Heart left ventricle (tissue), 16 donors: ENCODE data around the gene LITAFD. TPM values are rescaled to one million over a fixed set of nuclear protein-coding genes. Genes with fewer than 3 reads are reported as not detected.

Experiments used
- ATAC-seq, 4 donors: fragments of 200-7000 bp; cut with Tn5 transposase; one replicate each; pipeline ENCODE4 v1.9.1; 2020 to 2022; ENCODE audit warnings: moderate library complexity in 4 of 4, mild to moderate bottlenecking in 3 of 4, moderate number of reproducible peaks in 1 of 4
- DNase-seq, 5 donors: peaks; one replicate each; pipeline ENCODE4 v3.0.0-alpha.2; 2020
- H3K27ac ChIP-seq, 12 donors: fragments of 200-600 bp; sonication (generic) in 4 of 12; one replicate each; pipeline versions ENCODE4 v1.5.0 to v1.8.0; 2016 to 2022; ENCODE audit warnings: mild to moderate bottlenecking in 2 of 12
- H3K27me3 ChIP-seq, 9 donors: fragments of 200-600 bp; sonication (generic) in 2 of 9; one replicate each; pipeline versions ENCODE4 v1.5.1 to v1.8.0; 2016 to 2022; ENCODE audit warnings: mild to moderate bottlenecking in 3 of 9
- H3K36me3 ChIP-seq, 9 donors: fragments of 200-600 bp; sonication (generic) in 2 of 9; one replicate each; pipeline versions ENCODE4 v1.5.0 to v1.8.0; 2018 to 2022; ENCODE audit warnings: mild to moderate bottlenecking in 2 of 9
- H3K4me1 ChIP-seq, 12 donors: fragments of 200-600 bp; sonication (generic) in 4 of 12; one replicate each; pipeline versions ENCODE4 v1.5.0 to v1.8.0; 2016 to 2022; ENCODE audit warnings: mild to moderate bottlenecking in 3 of 12
- H3K4me3 ChIP-seq, 12 donors: fragments of 200-600 bp; sonication (generic) in 4 of 12; one replicate each; pipeline versions ENCODE4 v1.5.0 to v1.8.0; 2017 to 2022; ENCODE audit warnings: mild to moderate bottlenecking in 9 of 12, moderate library complexity in 4 of 12
- H3K9me3 ChIP-seq, 12 donors: fragments of 200-600 bp; sonication (generic) in 4 of 12; one replicate each; pipeline versions ENCODE4 v1.5.0 to v1.8.0; 2016 to 2022; ENCODE audit warnings: mild to moderate bottlenecking in 1 of 12
- CTCF ChIP-seq, 12 donors: fragments of 200-600 bp; sonication (generic) in 4 of 12; IDR thresholded peaks; one replicate each; pipeline versions ENCODE4 v1.5.0 to v1.8.0; 2018 to 2022; ENCODE audit warnings: antibody characterized with exemption in 12 of 12, mild to moderate bottlenecking in 5 of 12
- POLR2A ChIP-seq, 2 donors: fragments of 450-650 bp; IDR thresholded peaks; one replicate each; pipeline ENCODE4 v1.6.1; 2017; ENCODE audit warnings: antibody characterized with exemption in 2 of 2, mild to moderate bottlenecking in 2 of 2, moderate library complexity in 2 of 2
- WGBS, 4 donors: extraction: QIAGEN DNeasy Blood & Tissue Kit in 2 of 4; methylation state at CpG; one replicate each; pipeline versions ENCODE4 v1.1.5 to v1.1.7; 2013 to 2018; 5-methylcytosine and 5-hydroxymethylcytosine counted together
- intact Hi-C, 10 donors: fragments of 100-400 bp; cut with DNase I; formaldehyde crosslinking; loops; one replicate each; pipeline versions ENCODE4 v1.11.1 to v1.14.2; 2022
- polyA plus RNA-seq, 2 donors: library from polyadenylated mRNA; stranded (reverse); fragments of 200-250 nt; gene quantifications; one replicate each; pipeline ENCODE4 v1.2.3, GENCODE V29; 2013
- total RNA-seq, 9 donors: library from RNA; depleted of rRNA in 2 of 9; stranded (reverse); fragments of >200 nt in 2 of 9; fragmentation: NEBNext Ultra II Directional in 3 of 9; extraction: Animal tissue kit (Norgen Biotek cat#: 25700) in 3 of 9; gene quantifications; one replicate each; pipeline versions ENCODE4 v1.1.0 to v1.2.4, GENCODE V29; 2016 to 2023
- donor health status: ischemic (EF 13 %, LVEDD 7.1; RV severe dilation, severe dysfunction).
- donor health status: healthy with polysubstance abuse.
- donor health status: DM: no; HTN: yes; CAD: no.
- donor health status: DM: no; HTN: no; CAD: no.
- donor health status: ischemic (EF 25% LVEDD 6.9; RV normal size, moderate dysfunction).
- donor health status: ischemic (EF 25% LVEDD 5.7; RV mildly dilated, moderate dysfunction).
- donor health status: healthy.
- donor health status: DM: yes; HTN: yes; CAD: no.
- donor health status: ischemic (EF 35%, LVEDD 5.7; RV mildly dilated, moderate dysfunction).
- donor health status: nonischemic (EF 11% LVEDD 7.7; RV severe dilation, severe dysfunction).
- donor health status: DM: yes; HTN: yes; CAD: no.
- donor health status: PGD.
- donor health status: ischemic (EF 29% LVEDD 5.4; RV normal size, mild dysfunction).
- donor health status: nonischemic (EF 23%, LVEDD 6.1; RV moderate dilation, normal function).

The LITAFD gene
- total and polyA plus RNA-seq, 11 donors: not detected

GRCh38 chr16:8862309-8863130, 19.6 kb upstream of the LITAFD start:
- intact Hi-C loops: no loop called here
- no peak for TF ChIP-seq POLR2A (IDR thresholded peaks at IDR 0.05)
- TF ChIP-seq CTCF (IDR thresholded peaks at IDR 0.05): no peak
- H3K4me1 ChIP-seq: peaks cover 0 to 78% (median 55%) of the 10 kb centered on the region in 12 donors
- peak in 1 of 5 donors; percentile 42 for DNase-seq
- no peaks in the 10 kb centered on the region for H3K9me3 ChIP-seq
- H3K27ac ChIP-seq: peak overlapping the region in 11 of 12 donors; percentile 46 to 95 (median 84)
- ATAC-seq: peak in 1 of 4 donors; percentile 34
- no peak overlapping the region for H3K4me3 ChIP-seq
- peaks cover 0 to 17% (median 11%) of the 10 kb centered on the region in 9 donors for H3K36me3 ChIP-seq
- no peaks in the 10 kb centered on the region for H3K27me3 ChIP-seq
- WGBS, 4 donors: 68 to 76% (median 73%) methylated on average over 14 of the region's 14 CpGs

DNA sequence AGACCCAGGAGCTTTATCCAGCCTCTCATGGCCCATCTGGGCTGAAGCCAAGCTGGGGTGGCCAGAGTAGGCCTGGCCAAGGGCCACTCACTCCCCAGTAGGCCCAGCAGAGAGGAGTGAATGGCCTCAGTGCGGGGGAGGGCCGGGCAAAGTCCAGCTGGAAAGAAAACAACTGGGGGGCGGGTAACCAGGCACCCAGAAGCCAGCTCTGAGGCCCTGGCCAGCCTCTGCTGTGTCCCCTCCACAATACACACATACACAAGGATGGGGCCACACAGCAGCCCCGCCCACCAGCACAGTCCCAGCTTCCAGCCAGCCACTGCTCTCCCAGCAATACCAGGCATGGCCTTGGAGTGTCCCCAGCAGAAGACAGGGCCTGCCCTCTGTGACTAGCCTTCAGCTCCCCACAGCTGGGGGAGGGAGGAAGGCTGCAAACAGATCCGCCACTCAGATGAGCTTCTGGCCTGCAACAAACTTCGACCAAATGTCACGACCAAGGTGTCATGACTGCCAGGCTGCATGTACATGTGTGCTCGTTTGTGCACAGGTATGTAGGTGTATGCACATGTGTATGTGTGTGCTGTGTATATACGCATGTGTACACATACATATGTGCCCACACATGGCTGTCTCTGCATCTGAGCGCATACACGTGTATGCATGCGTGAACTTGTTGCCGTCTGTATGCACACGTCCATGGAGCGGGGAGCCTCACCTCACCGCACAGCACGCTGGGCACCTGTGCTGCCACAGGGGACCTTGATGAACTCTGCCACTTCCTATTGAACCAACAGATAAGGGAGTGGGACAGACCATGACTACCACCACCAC, 18.3 kb upstream of the LITAFD start:
- intact Hi-C loops: no loop called here
- Histone ChIP-seq H3K4me3 (peak overlapping the region in 3 of 12 donors; percentile 2 to 18 (median 13)), H3K27me3 (no peaks in the 10 kb centered on the region), H3K27ac (peak overlapping the region in 11 of 12 donors; percentile 52 to 95 (median 90)), H3K9me3 (no peaks in the 10 kb centered on the region), H3K36me3 (peaks cover 0 to 7% (median 2%) of the 10 kb centered on the region in 9 donors), H3K4me1 (peaks cover 0 to 89% (median 58%) of the 10 kb centered on the region in 12 donors)
- DNase-seq (peak in 2 of 5 donors; percentile 66 to 67), ATAC-seq (peak in 3 of 4 donors; percentile 27 to 56 (median 32))
- WGBS, 4 donors: 60 to 78% (median 64%) methylated on average over 8 to 17 of the region's 17 CpGs
- TF ChIP-seq CTCF (IDR thresholded peaks at IDR 0.05) (peak in 2 of 12 donors; percentile 14 to 23), POLR2A (IDR thresholded peaks at IDR 0.05) (no peak)

DNA sequence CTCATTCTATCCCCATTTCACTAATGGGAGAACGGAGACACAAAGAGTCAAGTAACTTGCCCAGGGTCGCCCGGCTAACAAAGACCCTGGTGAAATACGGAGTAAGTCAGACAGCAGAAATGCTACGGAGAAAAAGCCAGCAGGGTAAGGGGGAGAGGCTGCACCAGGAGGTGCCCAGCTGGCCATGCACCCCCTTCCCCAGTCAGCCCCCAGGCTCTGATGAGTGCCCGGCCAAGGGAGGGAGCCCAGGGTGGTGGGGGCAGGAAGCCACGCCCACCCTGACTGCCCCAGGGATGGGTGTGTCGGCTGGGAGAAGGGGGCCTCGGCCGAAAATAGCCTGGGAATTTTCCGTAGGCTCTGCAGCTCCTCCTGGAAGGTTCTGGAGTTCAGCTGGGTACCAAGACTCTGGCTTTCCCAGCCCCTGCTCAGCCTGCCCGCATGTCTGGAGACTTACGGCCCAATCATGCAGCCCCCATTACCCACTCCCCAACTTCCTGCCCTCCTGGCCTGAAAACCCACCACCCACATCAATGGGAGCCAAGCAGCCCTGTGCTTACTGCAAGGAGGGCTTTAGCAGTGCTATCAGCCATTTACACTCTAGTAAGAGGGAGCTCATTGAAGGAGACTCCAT, 17.6 kb upstream of the LITAFD start:
- intact Hi-C loops: loop anchor here in 5 of 10 donors (5.0 kb wide), 1 partner anchor 67 kb away; the partner anchor contains the start of genes PMM2 (in 5 of the 5) and TMEM186 (in 5 of the 5)
- H3K36me3 ChIP-seq: no peaks in the 10 kb centered on the region
- no peak for ATAC-seq
- peak in 1 of 5 donors; percentile 57 for DNase-seq
- H3K27ac ChIP-seq: peak overlapping the region in 11 of 12 donors; percentile 52 to 95 (median 90)
- H3K4me1 ChIP-seq: peaks cover 0 to 94% (median 64%) of the 10 kb centered on the region in 12 donors
- 27 to 41% (median 35%) methylated on average over 13 of the region's 13 CpGs for WGBS, 4 donors
- no peaks in the 10 kb centered on the region for H3K27me3 ChIP-seq
- no peaks in the 10 kb centered on the region for H3K9me3 ChIP-seq
- H3K4me3 ChIP-seq: peak overlapping the region in 3 of 12 donors; percentile 2 to 30 (median 18)
- TF ChIP-seq CTCF (IDR thresholded peaks at IDR 0.05): no peak
- no peak for TF ChIP-seq POLR2A (IDR thresholded peaks at IDR 0.05)
